Left renal cortex interstitium (tissue), 4 donors: ENCODE results near the gene CADPS2. TPM values are rescaled to one million over a fixed set of nuclear protein-coding genes. Genes with fewer than 3 reads are reported as not detected.

ENCODE experiments used
- DNase-seq, 4 donors: peaks; one replicate each; pipeline ENCODE4 v3.0.0-alpha.2; 2013; ENCODE audit warnings: low read depth in 4 of 4, low spot score in 2 of 4, missing footprints in 1 of 4
- polyA plus RNA-seq, 4 donors: library from polyadenylated mRNA; unstranded; fragments of 120-200 nt; gene quantifications; one replicate each; pipeline ENCODE4 v1.2.1, GENCODE V29; 2013; ENCODE audit not compliant: insufficient read length in 4 of 4

The CADPS2 gene
- polyA plus RNA-seq, 4 donors = 39.1 to 65.8 (median 46.5) TPM

DNA sequence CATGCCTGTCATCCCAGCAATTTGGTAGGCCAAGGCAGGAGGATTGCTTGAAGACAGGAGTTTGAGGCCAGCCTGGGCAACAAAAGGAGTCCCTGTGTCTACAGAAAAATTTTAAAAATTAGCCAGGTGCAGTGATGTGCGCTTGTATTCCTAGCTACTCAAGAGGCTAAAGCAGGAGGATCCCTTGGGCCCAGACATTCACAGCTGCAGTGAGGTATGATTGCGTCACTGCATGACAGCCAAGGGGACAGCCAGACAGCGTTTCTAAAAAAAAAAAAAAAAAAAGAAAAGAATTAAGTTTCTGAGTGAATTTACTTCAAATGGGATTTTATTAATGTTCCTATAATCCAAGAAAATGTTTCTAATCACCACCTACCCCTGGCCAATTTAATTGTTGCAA, 96.1 kb downstream of the CADPS2 start:
- no peak for DNase-seq

DNA sequence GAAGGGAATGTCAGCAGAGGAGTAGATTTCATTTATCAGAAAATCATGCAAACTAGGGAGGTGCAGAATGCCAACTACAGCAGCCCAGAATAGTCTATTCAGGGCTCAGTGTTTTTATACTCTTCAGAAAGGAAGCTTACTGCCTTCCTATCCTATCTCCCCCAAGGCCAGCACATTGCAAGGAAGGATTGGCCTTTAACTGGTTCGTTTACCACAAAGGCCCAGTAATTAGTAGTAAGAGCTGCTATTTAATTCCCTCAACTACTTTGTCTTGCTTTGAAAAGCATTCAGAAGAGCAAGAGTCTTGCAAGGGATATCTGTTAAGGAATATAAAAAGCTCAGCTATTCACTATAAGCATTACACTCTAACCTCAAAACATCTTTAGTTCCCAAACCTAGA, 97.1 kb downstream of the CADPS2 start:
- no peak for DNase-seq

DNA sequence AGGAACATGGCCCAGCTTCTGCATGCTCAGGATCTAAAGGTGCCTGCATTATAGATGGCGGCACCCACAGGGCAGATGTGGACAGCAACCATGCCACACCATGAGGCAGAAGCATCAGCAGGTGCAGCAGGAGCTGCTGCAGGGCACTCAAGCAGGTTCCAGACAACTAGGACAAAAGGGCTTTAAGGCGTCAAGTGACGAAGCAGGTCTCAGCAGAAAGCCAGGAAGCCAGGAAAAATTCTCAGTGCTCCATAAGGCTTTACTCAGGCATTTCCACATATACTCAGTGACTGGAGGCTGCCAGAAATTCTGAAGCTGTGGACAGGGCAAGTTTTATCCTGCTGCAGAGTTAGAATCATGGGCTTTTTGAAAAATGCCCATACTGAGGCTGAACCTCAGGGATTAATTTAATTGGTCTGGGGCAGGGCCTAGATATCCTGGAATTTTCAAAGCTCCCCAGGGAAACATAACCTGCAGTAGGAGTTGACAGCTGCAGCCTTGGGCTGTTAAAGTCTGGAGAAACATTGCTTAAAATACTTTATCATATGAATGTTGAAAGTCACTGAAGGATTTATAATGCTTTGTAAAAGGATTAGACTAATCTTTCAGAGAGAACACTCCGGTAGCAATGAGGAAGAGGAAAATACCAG, 115.4 kb downstream of the CADPS2 start:
- no peak for DNase-seq

DNA sequence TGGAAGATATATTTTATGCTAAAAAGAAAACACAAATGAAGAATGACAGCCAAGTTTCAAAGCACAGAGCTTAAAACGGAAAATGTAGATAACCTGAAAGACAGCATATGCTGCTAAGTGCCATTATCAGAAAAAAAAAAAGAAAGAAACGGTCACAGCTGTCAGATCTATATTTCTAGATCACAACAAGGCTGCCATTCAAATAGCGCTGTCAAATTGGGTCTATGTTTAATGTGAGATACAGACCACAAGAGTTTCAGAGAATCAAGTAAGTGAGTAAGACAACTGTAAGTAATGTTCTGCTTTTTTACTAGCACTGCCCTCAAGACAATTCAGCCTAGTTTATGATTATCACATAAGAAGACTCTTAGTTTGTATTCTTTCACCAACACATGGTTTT, 117.4 kb downstream of the CADPS2 start:
- no peak for DNase-seq

DNA sequence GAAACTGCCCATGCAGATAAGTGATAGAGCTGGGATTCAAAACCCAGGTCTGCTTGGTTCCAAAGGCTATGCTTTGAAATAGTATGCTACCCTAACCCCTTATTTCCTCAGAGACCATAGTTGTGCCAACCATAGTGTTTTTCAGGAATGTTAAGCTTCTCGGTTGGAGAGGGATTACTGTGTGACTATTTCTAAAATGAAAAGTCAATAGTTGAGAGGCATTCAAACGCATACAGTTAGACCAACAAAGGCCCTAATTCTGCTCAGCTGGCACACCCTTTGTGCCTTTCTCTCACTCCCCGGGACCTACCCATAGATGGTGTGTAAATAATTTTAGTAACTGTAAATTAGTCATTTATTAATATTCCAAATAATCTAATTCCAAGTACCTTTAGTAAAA, 118.9 kb downstream of the CADPS2 start:
- DNase-seq = no peak

DNA sequence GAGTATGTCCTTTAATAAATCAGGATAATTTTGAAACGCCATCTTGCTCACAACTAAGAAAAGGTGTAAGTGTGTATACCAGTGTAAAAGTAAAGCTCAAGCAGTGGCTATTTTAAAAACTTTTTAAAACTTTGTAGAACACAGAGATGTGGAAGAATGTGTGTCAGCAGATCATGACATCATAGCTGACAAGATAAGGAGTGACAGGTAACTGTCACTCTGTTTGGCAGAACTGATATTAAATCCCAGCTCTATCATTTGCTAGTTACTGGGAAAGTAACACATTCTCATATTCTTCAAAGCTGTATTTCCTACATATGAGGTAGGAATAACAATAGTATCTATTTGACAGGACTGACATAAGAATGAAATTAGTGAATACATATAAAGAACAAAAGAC, 119.7 kb downstream of the CADPS2 start:
- no peak for DNase-seq

DNA sequence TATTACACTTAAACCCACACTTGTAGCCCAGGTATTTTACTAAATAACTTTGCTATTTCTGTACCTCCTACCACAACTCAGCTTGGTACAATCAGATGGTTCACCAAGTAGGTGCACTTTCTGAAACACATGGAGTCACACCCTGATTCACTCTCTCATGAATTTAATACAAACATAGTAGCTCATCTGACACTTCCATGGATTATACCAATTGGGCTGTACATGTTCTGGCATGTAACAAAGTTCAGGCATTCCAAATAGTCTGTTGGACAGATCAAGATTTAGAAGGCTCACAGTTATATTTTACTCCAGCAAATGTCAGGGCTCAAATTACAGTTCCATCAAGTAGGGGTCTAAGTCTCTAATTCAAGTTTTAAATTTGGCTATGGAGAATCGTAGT, 121.4 kb downstream of the CADPS2 start:
- no peak for DNase-seq

DNA sequence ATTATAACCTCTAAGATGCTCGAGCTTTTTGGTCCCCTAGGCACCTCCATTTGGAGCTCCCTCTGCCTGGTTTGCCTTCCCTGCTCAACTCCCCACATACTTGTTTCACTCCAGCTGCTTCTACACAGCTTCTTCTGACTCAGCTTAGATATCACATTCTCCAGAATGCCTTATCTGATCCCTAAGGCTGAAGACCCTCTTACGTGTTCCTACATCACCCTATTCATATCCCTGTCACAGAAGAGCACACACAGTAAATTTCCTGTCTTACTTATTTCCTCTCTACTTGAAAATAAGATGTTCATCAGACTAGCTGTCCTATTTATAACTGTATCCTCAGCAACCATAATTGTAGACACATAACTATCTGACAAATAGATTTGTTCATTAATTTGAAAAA, 122.2 kb downstream of the CADPS2 start:
- DNase-seq = no peak

DNA sequence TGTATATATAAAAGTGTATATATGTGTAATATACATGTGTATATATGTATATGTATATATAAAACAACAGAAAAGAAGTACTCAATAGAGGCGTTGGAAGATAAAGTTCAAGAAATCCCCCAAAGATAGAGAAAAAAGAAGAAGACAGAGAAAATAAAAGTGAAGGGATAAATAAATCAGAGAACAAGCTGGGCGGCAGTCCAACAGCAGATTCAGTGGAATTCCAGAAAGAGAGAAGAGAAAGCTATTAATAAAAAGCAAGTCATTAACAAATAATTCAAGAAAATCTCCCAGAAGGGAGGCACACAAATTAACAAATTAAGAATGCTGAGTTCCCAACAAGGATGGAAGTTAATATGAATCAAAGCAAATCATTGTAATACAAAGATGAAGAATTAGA, 124.2 kb downstream of the CADPS2 start:
- no peak for DNase-seq

DNA sequence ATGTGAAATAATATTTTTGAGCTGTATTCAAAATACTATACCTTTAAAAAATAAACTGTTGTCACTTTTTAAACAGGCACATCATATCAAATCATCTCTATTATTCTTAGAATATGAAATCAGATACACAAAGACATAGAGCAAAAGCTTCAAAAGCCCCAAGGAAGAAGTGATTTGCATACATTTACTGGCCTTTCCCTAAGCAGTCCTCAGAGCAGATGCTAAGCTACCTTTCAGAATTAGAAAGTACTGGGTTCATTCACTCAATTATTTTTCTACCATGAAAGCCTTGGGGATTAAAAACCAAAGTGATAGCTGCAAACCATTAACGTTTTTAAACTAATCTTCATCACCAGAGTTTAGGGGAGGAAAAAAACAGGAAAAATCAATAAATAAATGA, 127.8 kb downstream of the CADPS2 start:
- no peak for DNase-seq

DNA sequence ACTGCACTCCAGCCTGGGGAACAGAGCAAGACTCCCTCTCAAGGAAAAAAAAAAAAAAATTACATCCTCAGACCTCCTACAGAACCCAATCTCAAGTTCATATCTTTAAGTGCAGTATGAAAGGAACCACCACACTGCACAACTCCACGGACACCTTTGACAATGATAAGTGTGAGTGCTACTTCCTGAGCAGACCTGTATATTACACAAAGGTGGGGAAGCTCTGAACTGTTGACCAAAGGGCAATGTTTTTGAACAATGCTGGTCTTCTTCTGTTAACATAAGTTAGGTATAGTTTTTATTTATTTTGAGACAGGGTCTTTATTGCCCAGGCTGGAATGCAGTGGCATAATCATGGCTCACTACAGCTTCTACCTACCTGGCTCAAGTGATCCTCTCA, 129.4 kb downstream of the CADPS2 start:
- no peak for DNase-seq

DNA sequence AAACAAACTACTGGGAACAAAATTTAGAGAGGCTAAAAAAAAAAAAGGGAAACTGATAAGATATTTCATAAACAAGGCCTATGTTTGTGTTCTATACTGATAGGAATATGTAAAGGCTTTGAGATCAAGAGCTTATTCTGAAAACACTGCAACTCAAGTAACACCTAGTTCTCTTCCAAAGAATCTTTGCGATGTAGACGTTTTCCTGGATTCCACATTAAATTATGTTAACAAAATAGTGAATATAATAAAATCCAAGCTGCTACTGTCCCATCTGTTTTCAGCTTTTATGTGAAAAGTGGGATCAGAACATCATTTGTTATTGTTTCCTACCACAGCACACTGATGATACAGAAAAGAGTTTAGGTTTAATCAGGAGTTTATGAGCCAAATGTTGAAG, 130.6 kb downstream of the CADPS2 start:
- no peak for DNase-seq

DNA sequence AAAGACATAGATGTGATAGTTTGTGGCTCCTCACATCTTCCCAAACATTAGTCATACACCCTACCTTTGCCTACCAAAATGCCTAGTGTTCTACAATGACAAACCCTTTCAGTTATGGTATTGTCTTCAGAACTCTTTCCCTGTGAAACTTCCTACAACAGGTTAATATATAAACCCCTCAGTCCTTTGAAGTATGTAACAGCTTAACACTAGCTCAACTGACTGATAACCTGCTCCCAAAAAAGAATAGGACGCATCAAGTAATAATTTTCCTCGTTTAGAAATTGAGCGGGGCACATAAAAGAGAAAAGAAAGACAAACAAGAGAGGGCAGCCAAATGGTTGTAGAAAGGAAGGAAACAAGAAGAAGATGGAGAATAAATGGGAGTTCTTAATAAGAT, 133.7 kb downstream of the CADPS2 start:
- no peak for DNase-seq

DNA sequence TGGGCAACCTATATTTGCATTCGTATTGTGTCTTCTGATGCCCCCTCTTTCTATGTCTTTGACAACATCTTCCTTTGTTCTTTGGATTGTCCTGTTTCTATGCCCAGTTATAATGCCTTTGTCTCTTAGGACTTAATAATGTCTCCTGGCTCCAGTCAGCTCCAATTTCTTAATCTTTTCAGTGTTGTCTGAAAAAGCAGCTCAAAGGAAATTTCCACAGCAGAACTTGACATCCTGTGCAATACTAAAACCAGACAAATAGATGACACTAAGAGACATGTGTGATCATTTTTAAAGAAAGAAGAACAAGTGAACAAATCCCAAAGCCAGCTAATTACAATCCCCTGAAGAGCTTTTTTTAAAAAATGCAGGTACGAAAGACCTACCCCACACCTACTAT, 135.9 kb downstream of the CADPS2 start:
- no peak for DNase-seq

DNA sequence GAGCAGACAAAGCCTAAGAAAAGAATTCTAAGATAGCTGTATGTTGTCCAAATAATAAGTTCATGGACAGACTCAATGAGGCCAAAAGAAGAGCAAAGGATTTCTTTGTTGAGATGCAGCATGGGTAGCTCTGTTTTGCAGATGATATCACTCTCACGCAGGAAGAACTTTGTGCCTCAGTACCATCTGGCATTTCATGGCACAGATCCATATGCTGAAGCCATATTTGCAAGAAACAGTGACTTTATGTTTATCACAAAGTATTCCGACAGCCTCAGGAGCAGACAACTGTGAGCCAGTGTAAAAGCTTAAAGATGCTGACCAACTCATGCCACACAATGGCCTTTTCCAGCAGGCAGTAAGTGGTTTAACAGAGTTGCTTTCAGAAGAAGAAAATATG, 138.1 kb downstream of the CADPS2 start:
- DNase-seq = no peak

DNA sequence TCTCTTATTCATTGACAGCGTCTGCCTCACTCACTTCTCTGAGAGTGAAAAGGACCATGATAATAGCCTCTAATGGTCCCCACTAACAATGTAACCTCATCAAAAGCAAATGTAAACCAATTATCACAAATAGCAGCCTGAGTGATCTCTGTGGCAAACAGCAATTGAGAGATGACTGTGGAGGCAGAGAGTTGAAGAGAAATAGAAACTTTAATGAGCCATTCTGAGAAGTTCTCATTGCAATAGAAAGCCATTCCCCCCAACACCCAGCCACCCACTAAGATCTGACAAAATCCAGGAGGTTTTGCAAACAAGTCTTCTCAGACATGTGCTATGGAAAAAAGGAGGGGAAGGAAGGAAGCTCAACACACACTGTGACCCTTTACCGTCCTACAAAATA, 139.3 kb downstream of the CADPS2 start:
- DNase-seq = no peak

DNA sequence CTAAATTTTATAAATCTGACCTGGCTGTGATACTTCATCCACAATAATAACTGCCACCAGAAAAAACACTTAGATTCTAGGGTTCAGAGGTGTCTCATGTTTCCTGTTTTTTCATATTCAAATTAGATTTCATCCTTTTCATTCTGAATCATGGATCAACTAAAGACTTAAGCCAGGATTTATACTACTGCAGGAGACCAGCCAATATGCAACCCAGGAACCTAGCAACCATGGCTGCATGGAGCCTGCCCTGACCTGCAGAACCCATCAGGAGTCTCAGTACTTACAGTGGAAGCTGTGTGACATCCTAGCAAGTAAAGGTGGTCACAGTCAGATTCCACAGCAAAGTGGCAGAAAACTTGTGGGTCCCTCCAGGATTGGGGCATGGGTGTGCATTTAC, 143.0 kb downstream of the CADPS2 start:
- DNase-seq = no peak

DNA sequence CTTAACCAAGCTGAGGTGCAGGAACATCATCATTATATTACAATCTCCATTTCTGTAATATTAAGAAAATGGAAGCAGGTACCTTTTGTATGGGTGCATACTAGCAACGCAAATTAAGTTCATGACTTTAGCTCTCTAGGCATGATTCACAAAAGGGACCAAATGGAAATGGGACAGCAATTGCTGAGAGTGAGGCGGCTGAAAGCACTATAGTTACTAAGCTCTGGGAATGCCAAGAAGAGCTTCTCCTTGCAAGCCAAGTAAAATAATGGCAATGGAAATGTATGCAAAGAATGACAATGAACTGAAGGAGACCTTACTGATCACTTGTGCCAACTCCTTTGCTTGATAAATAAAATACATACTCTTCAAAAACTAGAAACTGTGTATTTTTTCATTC, 147.3 kb downstream of the CADPS2 start:
- no peak for DNase-seq

DNA sequence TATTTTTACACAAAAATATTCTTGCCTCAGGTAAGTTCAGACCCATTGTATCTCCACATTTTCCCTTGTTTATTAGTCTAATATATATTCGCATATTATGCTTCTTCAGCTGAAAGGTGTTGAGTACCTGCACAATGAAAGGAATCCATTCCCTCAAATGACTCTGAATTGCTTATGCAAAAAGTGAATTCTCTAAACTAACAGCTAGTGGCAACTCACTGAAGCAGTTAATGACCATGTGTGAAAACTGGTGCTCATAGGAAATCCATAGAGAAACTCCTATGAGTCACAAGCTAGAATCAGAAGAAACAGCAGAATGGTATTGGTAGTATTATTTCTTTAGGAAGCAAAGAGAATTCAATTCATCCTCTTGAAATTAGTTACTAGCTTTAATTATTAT, 150.1 kb downstream of the CADPS2 start:
- no peak for DNase-seq

DNA sequence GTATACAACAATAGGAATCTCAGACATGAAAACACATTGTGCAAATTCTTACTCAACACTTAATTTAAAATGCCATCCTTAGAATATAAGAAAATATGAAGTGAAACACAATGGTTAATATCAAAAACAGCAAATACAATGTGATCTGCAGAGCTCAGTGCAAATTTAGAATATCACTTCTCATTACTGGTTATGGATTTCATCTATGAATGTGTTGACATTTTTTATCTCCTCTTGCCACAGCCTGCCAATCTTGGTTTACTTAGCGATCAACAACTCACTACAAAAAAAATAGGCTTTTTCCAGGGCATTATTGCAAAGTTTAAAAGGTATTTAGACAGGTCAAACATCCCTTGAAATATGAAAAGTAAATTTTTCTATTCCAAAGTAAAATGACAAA, 158.5 kb downstream of the CADPS2 start:
- DNase-seq = no peak

DNA sequence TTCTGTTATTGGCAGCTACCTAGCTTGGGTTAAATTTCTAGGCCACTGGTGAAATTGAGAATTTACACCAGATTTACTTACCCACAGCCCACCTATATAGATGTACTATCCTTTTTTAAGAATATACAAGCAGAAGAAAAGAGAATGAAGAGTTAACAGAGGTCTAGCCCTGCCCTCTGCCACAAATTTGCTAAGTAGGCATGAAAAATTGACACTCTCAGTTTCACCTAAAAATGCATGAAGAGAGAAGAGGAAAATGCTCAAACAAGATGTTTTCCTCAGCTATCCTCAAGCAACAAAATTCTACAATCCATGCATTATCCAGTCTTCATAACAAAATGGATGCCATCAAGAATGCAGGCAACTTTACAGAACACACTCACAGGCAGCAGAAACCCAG, 158.9 kb downstream of the CADPS2 start:
- no peak for DNase-seq

DNA sequence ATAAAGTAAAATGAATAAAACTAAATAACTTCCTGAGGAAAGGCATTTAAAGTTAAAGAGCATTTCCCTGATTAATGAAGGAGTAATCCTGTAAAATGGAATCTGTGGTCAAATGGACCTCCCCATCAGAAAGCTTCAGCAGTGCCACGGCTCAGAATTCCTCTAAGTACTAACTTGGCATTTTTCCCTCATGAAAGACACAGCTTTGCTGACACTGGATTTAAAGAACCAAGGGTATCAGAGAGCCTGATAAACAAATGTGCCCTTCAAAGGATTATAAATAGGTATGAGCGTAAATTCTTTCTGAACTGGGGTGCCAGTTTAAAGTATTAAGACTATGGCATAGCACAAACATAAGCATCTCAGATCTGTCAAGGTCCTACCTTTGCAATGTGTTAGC, 159.4 kb downstream of the CADPS2 start:
- no peak for DNase-seq

DNA sequence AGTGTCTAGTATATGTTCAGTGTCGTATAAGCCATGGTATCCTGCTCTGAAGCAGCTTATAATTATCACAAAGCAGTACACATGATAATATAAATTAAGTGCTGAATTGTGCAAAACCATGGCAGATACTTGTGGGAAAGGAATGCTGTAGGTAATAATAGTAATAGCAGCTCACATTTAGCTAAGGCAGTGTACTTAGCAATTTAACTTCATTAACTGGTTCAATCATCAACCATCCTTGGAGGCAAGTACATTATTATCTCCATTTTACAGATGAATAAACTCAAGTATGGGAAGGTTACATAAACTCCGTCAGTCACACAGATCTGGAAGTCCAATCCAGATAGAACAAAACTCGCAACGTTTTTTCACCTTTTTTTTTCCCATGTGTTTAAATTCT, 161.9 kb downstream of the CADPS2 start:
- no peak for DNase-seq
